GM04503 (cell line): ENCODE data around the gene FBXL7.

Experiments used
- DNase-seq: peaks from one replicate; pipeline ENCODE4 v3.0.0-alpha.2; 2012; ENCODE audit warnings: low read depth

Gene FBXL7

GRCh38 chr5:15676591-15676990 lies 176.6 kb downstream of the FBXL7 start:
- DNase-seq = no peak

- DNase-seq = no peak
These were observed 179.2 kb downstream of the FBXL7 start for GRCh38 chr5:15679161-15679560.

- no peak for DNase-seq
These were observed 180.5 kb downstream of the FBXL7 start for GRCh38 chr5:15680455-15680854.

- DNase-seq = no peak
These were observed 182.1 kb downstream of the FBXL7 start for GRCh38 chr5:15682122-15682521.

GRCh38 chr5:15682566-15682965 lies 182.6 kb downstream of the FBXL7 start:
- DNase-seq = no peak

GRCh38 chr5:15683332-15683731 lies 183.4 kb downstream of the FBXL7 start:
- no peak for DNase-seq

- DNase-seq = no peak
These were observed 187.4 kb downstream of the FBXL7 start for GRCh38 chr5:15687401-15687800.

DNA sequence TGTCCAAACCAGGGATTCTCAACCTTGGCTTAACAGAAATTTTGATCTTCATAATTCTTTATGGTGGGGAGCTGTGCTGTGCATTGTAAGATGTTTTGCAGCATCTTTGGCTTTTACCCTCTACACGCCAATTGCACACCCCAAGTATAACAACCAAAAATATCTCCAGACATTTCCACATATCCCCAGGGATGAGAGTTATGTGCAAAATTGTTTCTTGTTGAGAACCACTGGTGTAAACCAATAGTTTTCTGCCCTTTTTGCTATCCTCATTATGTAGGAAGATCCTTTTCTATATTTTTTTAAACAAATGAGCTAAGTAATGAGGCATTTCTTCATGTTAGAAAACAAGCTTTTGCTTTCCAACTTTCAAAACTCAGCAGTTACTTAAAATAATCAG lies 189.9 kb downstream of the FBXL7 start:
- DNase-seq = no peak

DNA sequence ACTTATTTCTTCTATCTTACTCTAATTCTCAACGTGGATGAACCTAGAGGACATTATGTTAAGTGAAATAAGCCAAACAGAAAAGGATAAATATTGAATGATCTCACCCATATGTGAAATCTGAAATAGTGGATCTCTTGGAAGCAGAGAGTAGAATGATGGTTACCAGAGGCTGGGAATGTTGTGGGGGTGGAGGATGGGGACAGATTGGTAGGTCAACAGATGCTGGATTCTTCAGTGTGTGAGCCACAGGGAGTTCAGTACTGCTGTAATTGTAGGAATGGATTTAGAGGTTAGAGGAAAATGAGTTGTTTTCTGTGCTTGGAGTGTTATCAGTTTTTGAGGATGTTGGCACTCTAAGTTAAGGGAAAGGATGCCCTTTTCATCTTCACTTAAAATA lies 190.6 kb downstream of the FBXL7 start:
- no peak for DNase-seq

- no peak for DNase-seq
These were observed 191.5 kb downstream of the FBXL7 start for GRCh38 chr5:15691521-15691920.

DNA sequence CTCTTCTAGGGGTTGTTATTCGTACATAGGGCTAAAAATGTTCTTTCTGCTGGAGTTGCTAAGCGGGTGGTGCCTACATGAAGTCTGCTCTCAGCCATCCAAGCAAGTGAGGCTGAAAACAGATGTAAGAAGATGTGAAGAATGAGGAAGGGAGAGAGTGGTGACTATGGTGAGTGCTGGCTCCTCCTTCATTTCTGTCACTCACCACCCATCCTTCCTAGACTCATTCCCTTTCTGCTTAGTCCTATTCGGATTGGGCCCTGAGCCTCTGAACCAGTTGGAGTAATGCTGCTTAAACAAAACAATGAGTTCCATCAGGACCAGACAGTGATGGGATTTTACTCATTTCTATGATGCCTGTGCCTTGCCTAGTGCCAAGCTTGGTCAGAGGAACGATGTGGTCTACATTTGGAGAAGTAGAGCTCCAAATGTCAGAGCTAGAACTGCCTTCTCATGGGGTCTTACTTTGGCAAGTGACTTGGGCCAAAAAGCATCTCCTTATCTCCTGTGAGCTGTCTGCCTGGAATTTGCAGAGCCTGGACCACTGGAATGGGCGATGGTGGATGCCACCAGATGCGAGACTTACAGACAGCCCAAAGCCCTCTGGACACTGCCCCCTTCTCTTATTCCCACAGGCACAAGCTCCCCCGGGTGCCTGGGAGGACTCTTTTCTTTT lies 192.9 kb downstream of the FBXL7 start:
- DNase-seq = no peak

GRCh38 chr5:15693382-15693728 lies 193.4 kb downstream of the FBXL7 start:
- no peak for DNase-seq

- DNase-seq = no peak
These were observed 194.0 kb downstream of the FBXL7 start for GRCh38 chr5:15693933-15694332.

- DNase-seq = no peak
These were observed 194.8 kb downstream of the FBXL7 start for GRCh38 chr5:15694696-15695214.

GRCh38 chr5:15695215-15695731 lies 195.3 kb downstream of the FBXL7 start:
- DNase-seq = no peak

DNA sequence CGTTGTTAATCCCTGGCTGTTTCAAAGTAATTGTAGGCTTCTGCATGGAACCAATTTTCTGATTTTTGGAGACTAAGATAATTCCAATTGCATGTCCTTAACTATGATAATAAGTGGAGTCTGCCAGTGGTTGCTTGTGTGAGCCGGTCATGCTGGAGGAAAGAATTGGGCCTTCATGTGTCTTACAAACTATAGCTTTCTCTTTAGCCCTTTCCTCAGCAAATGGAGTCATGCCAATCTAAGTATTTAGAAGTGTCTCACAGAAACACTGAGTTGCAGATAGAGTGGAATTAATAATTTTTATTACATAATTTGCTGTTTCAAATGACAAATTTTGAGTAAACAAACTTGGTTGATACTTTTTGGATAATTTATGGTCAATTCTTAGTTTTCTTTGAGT lies 200.4 kb downstream of the FBXL7 start:
- DNase-seq = no peak

DNA sequence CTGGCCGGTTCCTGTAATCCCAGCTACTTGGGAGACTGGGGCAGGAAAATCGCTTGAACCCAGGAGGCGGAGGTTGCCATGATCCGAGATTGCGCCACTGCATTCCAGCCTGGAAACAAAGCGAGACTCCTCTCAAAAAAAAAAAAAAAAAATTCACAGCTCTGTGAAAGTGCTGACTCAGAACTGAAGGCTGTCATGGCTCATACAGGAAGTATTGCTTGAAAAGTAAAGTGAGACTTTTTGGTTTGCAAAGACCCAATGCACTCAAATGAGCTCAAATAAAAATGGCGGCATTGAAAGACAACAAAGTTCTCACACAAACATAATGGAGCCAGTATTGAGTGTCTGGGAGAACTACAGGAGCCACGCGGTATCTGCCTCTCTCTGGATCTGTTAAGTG lies 202.1 kb downstream of the FBXL7 start:
- no peak for DNase-seq

DNA sequence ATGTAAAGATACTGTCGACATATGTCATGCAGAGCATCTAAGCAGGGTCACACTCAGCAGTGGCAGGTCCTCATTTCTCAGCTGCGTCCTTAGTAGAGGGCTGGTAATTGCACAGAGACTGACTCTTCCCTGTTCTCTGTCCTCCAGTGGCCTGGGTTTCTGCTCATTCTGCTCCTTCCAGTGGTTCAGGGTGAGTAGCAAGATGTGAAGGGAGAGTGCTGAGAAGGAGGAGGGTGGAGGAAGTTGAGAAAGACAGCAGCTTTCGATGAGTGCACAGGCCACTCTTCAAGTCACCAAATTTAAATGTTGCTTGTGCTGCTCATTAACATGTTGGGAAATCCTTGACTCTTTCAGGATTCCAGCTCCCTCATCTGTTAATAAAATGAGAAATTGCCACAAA lies 203.9 kb downstream of the FBXL7 start:
- no peak for DNase-seq

GRCh38 chr5:15704397-15704947 lies 204.5 kb downstream of the FBXL7 start:
- no peak for DNase-seq

- DNase-seq = no peak
These were observed 207.7 kb downstream of the FBXL7 start for GRCh38 chr5:15707631-15708030.

DNA sequence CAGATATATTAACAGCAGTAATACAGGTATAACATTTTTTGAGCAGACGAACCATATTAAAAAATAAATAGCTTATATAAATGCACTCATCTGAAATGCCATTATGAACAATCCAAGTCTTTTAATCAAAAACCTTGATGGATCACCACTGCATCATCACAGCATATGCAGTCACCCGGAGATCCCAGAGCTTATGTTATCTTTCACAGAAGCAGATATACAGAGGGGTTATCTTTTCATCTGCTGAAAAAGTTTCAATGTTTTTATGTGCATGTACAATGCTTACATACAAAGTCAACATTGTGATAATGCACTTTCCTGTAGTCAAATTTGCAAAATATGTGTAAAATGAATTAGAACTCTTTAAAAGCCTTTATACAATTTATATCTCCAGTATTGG lies 211.9 kb downstream of the FBXL7 start:
- no peak for DNase-seq

- no peak for DNase-seq
These were observed 215.6 kb downstream of the FBXL7 start for GRCh38 chr5:15715535-15715934.

DNA sequence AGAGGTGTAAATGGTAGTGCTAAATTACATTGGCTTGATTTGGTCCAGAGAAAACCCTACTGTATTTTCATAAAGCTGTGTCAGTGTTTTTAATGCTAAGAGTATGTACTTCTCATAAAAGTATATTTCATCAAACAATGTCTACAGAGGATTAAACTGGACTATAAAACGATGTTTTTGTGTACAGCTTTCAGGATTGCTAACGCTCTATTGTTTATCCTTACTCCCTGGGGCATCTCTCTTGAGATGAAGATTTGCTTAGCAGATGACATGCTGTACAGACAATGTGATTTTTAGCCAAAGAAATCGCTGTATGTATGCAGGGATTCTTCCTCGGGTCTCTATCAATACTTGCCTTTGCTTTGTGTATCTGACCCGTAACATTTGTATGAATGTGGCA lies 216.0 kb downstream of the FBXL7 start:
- DNase-seq = no peak

DNA sequence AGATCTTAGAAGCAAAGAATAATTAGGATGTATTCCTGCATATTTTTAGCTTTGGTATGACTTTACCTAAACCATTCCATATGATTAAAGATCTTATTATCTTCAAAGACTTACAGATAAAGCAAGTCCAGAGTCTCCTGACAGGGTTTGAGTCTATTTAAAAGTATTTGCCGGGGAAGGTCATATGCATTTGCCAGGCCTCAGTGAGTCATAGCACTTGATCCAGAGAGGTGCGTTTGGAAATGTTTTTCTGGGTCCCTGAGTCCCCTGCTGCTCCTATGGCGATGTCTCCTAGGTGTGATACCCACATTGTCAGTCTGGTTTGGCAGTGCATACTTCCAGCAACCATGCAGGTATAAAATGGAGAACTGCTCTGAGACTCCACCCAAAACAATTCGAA lies 217.0 kb downstream of the FBXL7 start:
- DNase-seq = no peak
